HG03442 (cell line): ENCODE results near the gene P2RX3.

Experiments
- ATAC-seq: cut with Tn5 transposase; IDR thresholded peaks from one replicate; pipeline ENCODE4 v1.9.1; 2021; ENCODE audit warnings: mild to moderate bottlenecking, moderate library complexity; ENCODE audit not compliant: unreplicated experiment

P2RX3 gene

DNA sequence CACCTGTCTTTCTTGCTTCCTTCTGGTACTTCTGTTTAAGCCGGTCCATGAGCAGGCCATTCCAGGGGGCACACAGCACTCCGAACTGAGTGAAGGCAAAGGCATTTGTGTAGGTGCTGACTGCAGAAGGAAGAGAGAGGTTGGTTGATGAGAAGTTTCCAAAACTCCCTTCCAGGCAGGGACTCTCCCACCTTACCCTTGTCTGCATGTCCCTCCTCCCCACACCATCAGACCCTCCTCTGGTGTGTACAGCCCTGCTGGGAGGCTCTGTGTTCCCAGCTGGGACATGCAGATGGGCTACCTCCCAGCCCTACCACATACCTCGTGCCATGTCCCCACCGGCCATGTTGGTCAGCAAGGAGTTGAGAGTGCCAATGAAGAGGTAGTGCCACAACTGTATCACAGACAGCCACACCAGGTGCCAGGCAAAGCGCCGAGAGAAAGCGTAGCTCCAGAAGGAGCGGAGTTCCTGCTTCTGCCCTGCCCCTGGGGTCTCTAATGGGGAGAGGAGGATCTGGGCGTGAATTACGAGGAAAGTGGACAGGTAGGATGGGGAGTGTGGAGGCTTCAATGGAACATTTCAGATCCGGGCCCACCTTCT lies 76.6 kb downstream of the P2RX3 start:
- ATAC-seq: no peak

DNA sequence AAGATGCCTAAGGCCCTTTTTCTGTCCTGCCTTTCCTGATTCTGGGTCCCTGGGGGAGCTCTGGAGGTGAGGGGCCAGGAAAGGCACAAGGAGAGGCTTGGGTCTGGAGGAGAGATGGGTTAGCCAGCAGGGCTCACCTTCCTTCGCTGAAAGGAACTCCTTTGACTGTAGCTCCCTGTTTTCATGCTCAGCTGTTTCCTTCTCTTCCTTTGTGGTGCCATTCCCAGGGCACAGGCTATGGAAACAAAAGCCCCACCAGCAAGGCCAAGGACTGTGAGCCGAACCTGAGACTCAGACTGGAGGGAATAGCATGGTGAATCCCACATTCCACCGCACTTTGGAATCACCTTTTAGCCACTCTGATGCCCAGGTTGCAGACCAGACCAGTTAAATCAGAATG lies 78.3 kb downstream of the P2RX3 start:
- ATAC-seq: no peak

DNA sequence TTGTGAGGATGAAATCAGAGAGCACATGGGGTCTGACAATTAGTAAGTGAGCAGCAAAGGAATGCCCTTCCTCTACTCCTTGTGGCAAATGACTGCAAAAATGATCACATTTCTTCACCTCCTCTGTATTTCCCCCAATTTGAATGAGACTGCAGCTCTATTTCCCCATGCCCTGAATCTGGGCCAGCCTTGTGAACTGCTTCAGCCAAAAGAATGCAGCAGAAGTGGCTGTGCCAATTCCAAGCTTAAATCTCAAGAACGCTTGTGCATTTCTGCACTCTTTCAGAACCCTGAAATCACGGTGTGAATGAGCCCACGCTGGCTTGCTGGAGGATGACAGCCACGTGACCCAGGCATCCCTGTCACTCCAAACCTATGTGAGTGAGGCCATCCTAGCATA lies 78.9 kb downstream of the P2RX3 start:
- no peak for ATAC-seq

DNA sequence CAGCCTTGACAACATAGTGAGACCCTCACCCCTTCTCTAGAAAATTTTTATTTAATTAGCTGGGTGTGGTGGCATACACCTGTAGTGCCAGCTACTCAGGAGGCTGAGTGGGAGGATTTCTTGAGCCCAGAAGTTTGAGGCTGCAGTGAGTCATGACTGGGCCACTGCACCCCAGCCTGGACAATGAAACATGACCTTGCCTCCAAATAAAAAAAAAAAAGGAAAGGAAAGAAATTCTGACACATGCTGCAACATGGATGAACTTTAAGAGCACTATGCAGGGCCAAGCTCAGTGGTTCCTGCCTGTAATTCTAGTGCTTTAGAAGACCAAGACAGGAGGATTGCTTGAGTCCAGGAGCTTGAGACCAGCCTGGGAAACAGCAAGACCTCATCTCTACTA lies 80.0 kb downstream of the P2RX3 start:
- ATAC-seq: no peak

DNA sequence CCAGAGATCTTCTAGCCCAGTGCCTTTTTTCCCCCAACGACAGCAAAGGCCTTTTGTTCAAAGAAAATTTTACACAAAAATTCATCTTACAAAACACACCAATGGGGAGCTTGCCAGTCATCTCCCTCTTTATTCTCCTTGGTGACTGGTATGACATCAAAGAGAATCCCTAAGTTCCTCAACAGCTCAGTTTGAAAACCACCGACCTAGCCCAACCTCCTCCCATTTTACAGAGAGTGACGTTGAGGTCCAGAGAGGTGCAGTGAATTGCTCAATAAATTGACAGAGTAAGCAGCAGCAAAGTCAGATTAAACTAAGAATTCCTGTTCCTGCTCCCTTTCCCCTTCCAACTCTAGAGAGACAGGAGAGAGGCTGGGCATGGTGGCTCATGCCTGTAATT lies 81.0 kb downstream of the P2RX3 start:
- no peak for ATAC-seq

DNA sequence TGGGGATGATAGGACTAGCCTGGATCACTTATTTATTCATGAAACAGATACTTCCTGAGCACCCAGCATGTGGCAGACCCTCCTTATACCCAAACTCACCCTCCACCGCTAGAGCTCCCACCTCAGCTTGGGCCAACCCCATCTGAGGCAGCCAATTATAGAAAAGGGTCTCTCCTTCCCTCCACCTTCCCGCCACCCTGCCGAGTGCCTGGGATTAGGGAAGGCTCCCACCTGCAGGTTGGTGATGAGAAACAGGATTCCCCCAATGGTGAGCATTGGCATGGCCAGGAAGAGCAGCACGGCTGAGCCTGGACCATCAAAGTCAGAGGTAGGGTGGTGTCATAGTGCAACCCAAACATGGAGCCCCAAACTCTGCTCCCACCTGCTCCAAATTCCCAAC lies 82.9 kb downstream of the P2RX3 start:
- no peak for ATAC-seq

DNA sequence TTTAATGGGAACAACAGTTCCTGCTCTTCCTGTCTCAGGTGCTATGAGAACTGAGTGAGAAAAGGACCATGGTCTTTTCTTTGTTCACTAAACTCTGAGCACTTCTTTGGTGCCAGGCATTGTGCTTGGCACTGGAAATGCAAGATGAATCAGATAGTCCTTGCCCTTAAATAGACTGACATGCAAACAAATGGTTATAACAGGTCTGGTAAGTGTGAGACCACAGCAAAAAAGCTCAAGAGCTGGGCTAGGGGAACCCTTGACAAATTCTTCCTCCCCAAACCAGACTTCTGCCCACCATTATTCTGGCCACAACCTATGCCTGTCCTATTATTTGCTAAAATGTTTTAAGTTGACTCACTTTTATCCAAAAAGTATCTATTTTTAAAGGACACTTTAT lies 83.7 kb downstream of the P2RX3 start:
- ATAC-seq: no peak
